Left ventricle myocardium inferior (tissue), 1 donor: ENCODE data around the gene WDR72. TPM values are rescaled to one million over a fixed set of nuclear protein-coding genes. Genes with fewer than 3 reads are reported as not detected.

Source experiments
- DNase-seq: peaks from one replicate; pipeline ENCODE4 v3.0.0-alpha.2; 2020
- H3K27ac ChIP-seq: fragments of 200-600 bp; replicated peaks from 2 replicates; pipeline ENCODE4 v1.8.0; 2021
- H3K27me3 ChIP-seq: fragments of 200-600 bp; 2 replicates; pipeline ENCODE4 v1.8.0; 2021; ENCODE audit warnings: low read depth
- H3K36me3 ChIP-seq: fragments of 200-600 bp; 2 replicates; pipeline ENCODE4 v1.8.0; 2021
- H3K4me1 ChIP-seq: fragments of 200-600 bp; 2 replicates; pipeline ENCODE4 v1.8.0; 2021
- H3K4me3 ChIP-seq: fragments of 200-600 bp; 2 replicates; pipeline ENCODE4 v1.8.0; 2021; ENCODE audit warnings: mild to moderate bottlenecking, moderate library complexity
- H3K9me3 ChIP-seq: fragments of 200-600 bp; replicated peaks from 2 replicates; pipeline ENCODE4 v1.8.0; 2021
- CTCF ChIP-seq: fragments of 200-600 bp; IDR thresholded peaks from 2 replicates; pipeline ENCODE4 v1.8.0; 2021; ENCODE audit warnings: antibody characterized with exemption, mild to moderate bottlenecking, borderline replicate concordance
- intact Hi-C: fragments of 100-400 bp; cut with micrococcal nuclease; formaldehyde crosslinking; loops from one replicate; pipeline ENCODE4 v1.11.0; 2022
- total RNA-seq: library from RNA; stranded (reverse); fragmentation: NEBNext Ultra II Directional; extraction: Animal tissue kit (Norgen Biotek cat#: 25700); gene quantifications from one replicate; pipeline ENCODE4 v1.2.1, GENCODE V29; 2021
- donor health status: DM: no; HTN: yes; CAD: no; lungs with severe emphysema.

Gene WDR72
- total RNA-seq, 1 donor from 2014 or later: not detected

GRCh38 chr15:53498996-53499395 lies 260.5 kb downstream of the WDR72 start:
- Histone ChIP-seq H3K27ac (no peak overlapping the region), H3K36me3 (no peaks in the 10 kb centered on the region), H3K4me1 (no peaks in the 10 kb centered on the region), H3K27me3 (no peaks in the 10 kb centered on the region), H3K9me3 (no peaks in the 10 kb centered on the region), H3K4me3 (no peak overlapping the region)
- no peak for TF ChIP-seq CTCF
- intact Hi-C loops: no loop called here
- no peak for DNase-seq

- no peaks in the 10 kb centered on the region for H3K4me1 ChIP-seq
- H3K4me3 ChIP-seq: no peak overlapping the region
- no peaks in the 10 kb centered on the region for H3K36me3 ChIP-seq
- intact Hi-C loops: no loop called here
- H3K27me3 ChIP-seq: no peaks in the 10 kb centered on the region
- H3K27ac ChIP-seq: no peak overlapping the region
- no peaks in the 10 kb centered on the region for H3K9me3 ChIP-seq
- TF ChIP-seq CTCF: no peak
- DNase-seq: no peak
Observed at GRCh38 chr15:53490341-53490740, 269.1 kb downstream of the WDR72 start.

GRCh38 chr15:53482055-53482454 lies 277.4 kb downstream of the WDR72 start:
- Histone ChIP-seq H3K27me3 (no peaks in the 10 kb centered on the region), H3K9me3 (no peaks in the 10 kb centered on the region), H3K4me1 (no peaks in the 10 kb centered on the region), H3K27ac (no peak overlapping the region), H3K36me3 (no peaks in the 10 kb centered on the region), H3K4me3 (no peak overlapping the region)
- DNase-seq: no peak
- TF ChIP-seq CTCF: no peak
- intact Hi-C loops: no loop called here

GRCh38 chr15:53477981-53478766 lies 281.3 kb downstream of the WDR72 start:
- Histone ChIP-seq H3K36me3 (no peaks in the 10 kb centered on the region), H3K27me3 (peaks cover 2% of the 10 kb centered on the region), H3K27ac (no peak overlapping the region), H3K4me3 (no peak overlapping the region), H3K9me3 (no peaks in the 10 kb centered on the region), H3K4me1 (no peaks in the 10 kb centered on the region)
- no peak for TF ChIP-seq CTCF
- intact Hi-C loops: no loop called here
- DNase-seq: no peak

GRCh38 chr15:53473886-53474285 lies 285.6 kb downstream of the WDR72 start:
- DNase-seq: no peak
- Histone ChIP-seq H3K27me3 (peaks cover 14% of the 10 kb centered on the region), H3K36me3 (no peaks in the 10 kb centered on the region), H3K4me1 (no peaks in the 10 kb centered on the region), H3K9me3 (no peaks in the 10 kb centered on the region), H3K4me3 (no peak overlapping the region), H3K27ac (no peak overlapping the region)
- no peak for TF ChIP-seq CTCF
- intact Hi-C loops: no loop called here
